Trophoblast cell (in vitro differentiated cells and primary cell): ENCODE data around the gene RYR1.

Experiments used
- DNase-seq, 2 donors: peaks; one replicate each; pipeline ENCODE4 v3.0.0-alpha.2; 2016
- H2AFZ ChIP-seq: 2 replicates; pipeline ENCODE4 v1.6.1; 2013; ENCODE audit warnings: low read length, moderate library complexity, mild to moderate bottlenecking; ENCODE audit not compliant: insufficient read depth, poor library complexity
- H2AK5ac ChIP-seq: 2 replicates; pipeline ENCODE4 v1.6.1; 2013; ENCODE audit warnings: mild to moderate bottlenecking, low read length
- H2BK120ac ChIP-seq: 2 replicates; pipeline ENCODE4 v1.6.1; 2013; ENCODE audit warnings: low read length, mild to moderate bottlenecking, moderate library complexity; ENCODE audit not compliant: insufficient read depth, poor library complexity
- H2BK12ac ChIP-seq: 2 replicates; pipeline ENCODE4 v1.6.1; 2013; ENCODE audit warnings: mild to moderate bottlenecking, low read length, moderate library complexity
- H2BK5ac ChIP-seq: 2 replicates; pipeline ENCODE4 v1.6.1; 2013; ENCODE audit warnings: low read length, low read depth, moderate library complexity, mild to moderate bottlenecking; ENCODE audit not compliant: poor library complexity
- H3K14ac ChIP-seq: 2 replicates; pipeline ENCODE4 v1.6.1; 2013; ENCODE audit warnings: mild to moderate bottlenecking, low read length
- H3K18ac ChIP-seq: 2 replicates; pipeline ENCODE4 v1.6.1; 2013; ENCODE audit warnings: mild to moderate bottlenecking, low read length
- H3K23ac ChIP-seq: 2 replicates; pipeline ENCODE4 v1.6.1; 2013; ENCODE audit warnings: low read length
- H3K27ac ChIP-seq: 2 replicates; pipeline ENCODE4 v1.5.1; 2013; ENCODE audit warnings: low read depth, mild to moderate bottlenecking, inconsistent platforms, low read length, moderate library complexity
- H3K27me3 ChIP-seq: 2 replicates; pipeline ENCODE4 v1.6.1; 2013; ENCODE audit warnings: inconsistent platforms, mild to moderate bottlenecking, low read length, moderate library complexity; ENCODE audit not compliant: insufficient read depth
- H3K36me3 ChIP-seq, 2 experiments: 1 replicate in 1 of 2; 2 replicates in 1 of 2; pipeline ENCODE4 v1.6.1; 2013; ENCODE audit warnings: low read length in 2 of 2, mild to moderate bottlenecking in 2 of 2, moderate library complexity in 1 of 2; ENCODE audit not compliant: insufficient read depth in 2 of 2, control insufficient read depth in 1 of 2
- H3K4ac ChIP-seq: 2 replicates; pipeline ENCODE4 v1.6.1; 2013; ENCODE audit warnings: low read depth, mild to moderate bottlenecking, low read length, moderate library complexity
- H3K4me1 ChIP-seq, 2 experiments: 1 replicate in 1 of 2; 2 replicates in 1 of 2; pipeline ENCODE4 v1.6.1; 2013; ENCODE audit warnings: low read length in 2 of 2, mild to moderate bottlenecking in 2 of 2, moderate library complexity in 1 of 2; ENCODE audit not compliant: insufficient read depth in 2 of 2, control insufficient read depth in 1 of 2
- H3K4me2 ChIP-seq: 2 replicates; pipeline ENCODE4 v1.6.1; 2013; ENCODE audit warnings: inconsistent platforms, mild to moderate bottlenecking, low read length, moderate library complexity
- H3K4me3 ChIP-seq: 2 replicates; pipeline ENCODE4 v1.5.1; 2013; ENCODE audit warnings: mild to moderate bottlenecking, low read depth, low read length, inconsistent platforms
- H3K79me1 ChIP-seq: one replicate; pipeline ENCODE4 v1.6.1; 2013; ENCODE audit warnings: low read length
- H3K79me2 ChIP-seq: 2 replicates; pipeline ENCODE4 v1.6.1; 2013; ENCODE audit warnings: low read length, mild to moderate bottlenecking; ENCODE audit not compliant: control insufficient read depth, insufficient read depth, poor library complexity
- H3K9ac ChIP-seq: 2 replicates; pipeline ENCODE4 v1.6.1; 2013; ENCODE audit warnings: mild to moderate bottlenecking, low read length
- H3K9me3 ChIP-seq: 2 replicates; pipeline ENCODE4 v1.6.1; 2013; ENCODE audit warnings: low read depth, mild to moderate bottlenecking, control low read depth, inconsistent platforms, low read length; ENCODE audit not compliant: insufficient read depth
- H4K12ac ChIP-seq: 2 replicates; pipeline ENCODE4 v1.6.1; 2013; ENCODE audit warnings: low read depth, mild to moderate bottlenecking, low read length, moderate library complexity
- H4K8ac ChIP-seq: 2 replicates; pipeline ENCODE4 v1.6.1; 2013; ENCODE audit warnings: low read depth, mild to moderate bottlenecking, low read length, moderate library complexity
- H4K91ac ChIP-seq: one replicate; pipeline ENCODE4 v1.6.1; 2013; ENCODE audit warnings: low read depth, mild to moderate bottlenecking, low read length, moderate library complexity
- WGBS: extraction: QIAGEN DNeasy Blood & Tissue Kit; methylation state at CpG from one replicate; pipeline ENCODE4 v1.1.7; 2013; ENCODE audit warnings: missing lambda C conversion rate; ENCODE audit not compliant: insufficient read length, insufficient coverage; ENCODE audit errors: extremely low coverage; 5-methylcytosine and 5-hydroxymethylcytosine counted together

Gene RYR1

DNA sequence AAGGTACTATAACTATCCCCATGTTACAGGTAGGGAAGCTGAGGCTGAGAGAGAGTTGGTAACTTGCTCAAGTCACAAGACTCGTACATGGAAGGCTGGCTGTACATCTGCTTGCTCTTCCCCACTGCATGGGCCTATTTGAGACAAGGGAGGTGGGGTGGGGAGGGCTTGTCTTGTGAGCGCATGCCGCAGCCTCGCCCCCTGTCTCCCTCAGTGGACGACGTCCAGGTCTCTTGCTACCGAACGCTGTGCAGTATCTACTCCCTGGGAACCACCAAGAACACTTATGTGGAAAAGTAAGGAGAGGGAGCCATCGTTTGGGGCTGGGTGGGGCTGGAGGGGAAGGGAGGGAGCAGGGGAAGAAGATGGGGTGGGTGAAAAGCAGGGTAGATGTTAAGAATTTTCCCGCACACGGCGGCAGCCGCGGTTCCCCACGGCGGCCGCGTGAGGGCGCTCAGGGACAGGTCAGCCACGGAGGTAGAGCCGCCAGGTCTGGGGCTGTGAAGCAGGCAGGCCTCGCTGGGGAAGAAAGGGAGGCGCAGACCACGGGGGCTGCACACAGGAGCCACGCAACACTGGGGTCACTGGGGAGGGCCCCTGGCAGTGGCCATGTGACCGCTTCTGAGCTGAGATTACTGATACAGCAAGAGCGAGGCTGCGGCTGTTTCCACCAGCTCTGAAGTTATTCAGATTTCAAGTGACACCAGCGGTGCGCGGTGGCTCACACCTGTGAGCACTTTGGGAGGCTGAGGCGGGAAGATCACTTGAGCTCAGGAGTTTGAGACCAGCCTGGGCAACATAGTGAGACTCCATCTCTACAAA, 81.5 kb downstream of the RYR1 start:
- Histone ChIP-seq H3K4me1 (no peaks in the 10 kb centered on the region), H3K4ac (no peak overlapping the region), H4K91ac (no peak overlapping the region), H3K79me1 (no peaks in the 10 kb centered on the region), H3K27ac (no peak overlapping the region), H3K9me3 (peaks cover 2% of the 10 kb centered on the region), H3K4me3 (no peak overlapping the region), H3K27me3 (no peaks in the 10 kb centered on the region), H2BK12ac (no peak overlapping the region), H4K8ac (no peak overlapping the region), H3K14ac (no peak overlapping the region), H2AK5ac (no peak overlapping the region), H2BK120ac (no peak overlapping the region), H4K12ac (peak overlapping the region; percentile 20), H2BK5ac (no peak overlapping the region), H3K79me2 (no peaks in the 10 kb centered on the region), H3K4me2 (no peak overlapping the region), H3K18ac (no peak overlapping the region), H3K9ac (no peak overlapping the region), H3K36me3 (no peaks in the 10 kb centered on the region), H3K23ac (no peak overlapping the region), H2AFZ (no peak overlapping the region)
- DNase-seq, result peak; percentile 40 to 74
- WGBS, result no CpG with 5 or more reads among the region's 32 CpGs

GRCh38 chr19:38515896-38516295, 82.4 kb downstream of the RYR1 start:
- H2BK12ac ChIP-seq, result no peak overlapping the region
- H4K12ac ChIP-seq, result no peak overlapping the region
- H3K27me3 ChIP-seq, result no peaks in the 10 kb centered on the region
- H3K36me3 ChIP-seq, result no peaks in the 10 kb centered on the region
- no peak overlapping the region for H3K18ac ChIP-seq
- no peak overlapping the region for H3K4me2 ChIP-seq
- no peak overlapping the region for H3K4me3 ChIP-seq
- no peak overlapping the region for H3K23ac ChIP-seq
- no peak overlapping the region for H2BK120ac ChIP-seq
- H3K79me2 ChIP-seq, result no peaks in the 10 kb centered on the region
- no peaks in the 10 kb centered on the region for H3K4me1 ChIP-seq
- H3K9ac ChIP-seq, result no peak overlapping the region
- H2AK5ac ChIP-seq, result no peak overlapping the region
- H4K91ac ChIP-seq, result no peak overlapping the region
- H3K9me3 ChIP-seq, result peaks cover 2% of the 10 kb centered on the region
- no peak overlapping the region for H3K4ac ChIP-seq
- no peak overlapping the region for H2AFZ ChIP-seq
- H3K14ac ChIP-seq, result no peak overlapping the region
- no peak overlapping the region for H3K27ac ChIP-seq
- WGBS, result no CpG with 5 or more reads among the region's 17 CpGs
- no peak overlapping the region for H4K8ac ChIP-seq
- no peak for DNase-seq
- H3K79me1 ChIP-seq, result no peaks in the 10 kb centered on the region
- no peak overlapping the region for H2BK5ac ChIP-seq

- Histone ChIP-seq H3K27ac (no peak overlapping the region), H3K4me3 (no peak overlapping the region), H2BK12ac (no peak overlapping the region), H3K14ac (no peak overlapping the region), H4K8ac (no peak overlapping the region), H3K9me3 (peaks cover 2% of the 10 kb centered on the region), H3K27me3 (no peaks in the 10 kb centered on the region), H2AK5ac (no peak overlapping the region), H2AFZ (no peak overlapping the region), H3K4ac (no peak overlapping the region), H4K12ac (no peak overlapping the region), H3K18ac (no peak overlapping the region), H2BK120ac (no peak overlapping the region), H3K23ac (no peak overlapping the region), H3K79me2 (no peaks in the 10 kb centered on the region), H3K4me1 (no peaks in the 10 kb centered on the region), H3K36me3 (no peaks in the 10 kb centered on the region), H3K4me2 (no peak overlapping the region), H4K91ac (no peak overlapping the region), H2BK5ac (no peak overlapping the region), H3K79me1 (no peaks in the 10 kb centered on the region), H3K9ac (no peak overlapping the region)
- DNase-seq, result no peak
- no CpG with 5 or more reads among the region's 6 CpGs for WGBS
Observed at GRCh38 chr19:38516802-38517201, 83.3 kb downstream of the RYR1 start.

GRCh38 chr19:38517321-38517720, 83.8 kb downstream of the RYR1 start:
- no peak overlapping the region for H2AFZ ChIP-seq
- H3K9ac ChIP-seq, result no peak overlapping the region
- WGBS, result no CpG with 5 or more reads among the region's 21 CpGs
- H4K8ac ChIP-seq, result no peak overlapping the region
- H3K4me3 ChIP-seq, result no peak overlapping the region
- H3K27ac ChIP-seq, result no peak overlapping the region
- H3K23ac ChIP-seq, result no peak overlapping the region
- no peaks in the 10 kb centered on the region for H3K79me2 ChIP-seq
- H3K4ac ChIP-seq, result no peak overlapping the region
- no peaks in the 10 kb centered on the region for H3K36me3 ChIP-seq
- no peaks in the 10 kb centered on the region for H3K4me1 ChIP-seq
- H3K27me3 ChIP-seq, result no peaks in the 10 kb centered on the region
- H3K18ac ChIP-seq, result no peak overlapping the region
- no peak overlapping the region for H3K4me2 ChIP-seq
- H2BK120ac ChIP-seq, result no peak overlapping the region
- no peak overlapping the region for H2BK5ac ChIP-seq
- no peak for DNase-seq
- no peak overlapping the region for H3K14ac ChIP-seq
- H4K12ac ChIP-seq, result no peak overlapping the region
- no peak overlapping the region for H2AK5ac ChIP-seq
- no peaks in the 10 kb centered on the region for H3K79me1 ChIP-seq
- peaks cover 1% of the 10 kb centered on the region for H3K9me3 ChIP-seq
- H4K91ac ChIP-seq, result no peak overlapping the region
- H2BK12ac ChIP-seq, result no peak overlapping the region
